HG02642 (cell line): Measurements from ENCODE around the gene KRTAP5-1.

Experiments
- ATAC-seq: cut with Tn5 transposase; IDR thresholded peaks from one replicate; pipeline ENCODE4 v1.9.1; 2021; ENCODE audit warnings: mild to moderate bottlenecking; ENCODE audit not compliant: unreplicated experiment, poor library complexity

Gene KRTAP5-1

GRCh38 chr11:1547467-1548098, 37.5 kb downstream of the KRTAP5-1 start:
- ATAC-seq, result no peak

GRCh38 chr11:1546536-1547466, 38.3 kb downstream of the KRTAP5-1 start:
- ATAC-seq, result no peak

- no peak for ATAC-seq
Observed at GRCh38 chr11:1546077-1546535, 39.0 kb downstream of the KRTAP5-1 start.

GRCh38 chr11:1545432-1545831, 39.7 kb downstream of the KRTAP5-1 start:
- no peak for ATAC-seq

GRCh38 chr11:1544536-1544935, 40.5 kb downstream of the KRTAP5-1 start:
- no peak for ATAC-seq

GRCh38 chr11:1543606-1544263, 41.3 kb downstream of the KRTAP5-1 start:
- no peak for ATAC-seq

GRCh38 chr11:1542267-1542666, 42.8 kb downstream of the KRTAP5-1 start:
- no peak for ATAC-seq

- ATAC-seq, result no peak
Observed at GRCh38 chr11:1541474-1542204, 43.4 kb downstream of the KRTAP5-1 start.

- ATAC-seq, result no peak
Observed at GRCh38 chr11:1540074-1540473, 45.0 kb downstream of the KRTAP5-1 start.

- ATAC-seq, result no peak
Observed at GRCh38 chr11:1538153-1538552, 46.9 kb downstream of the KRTAP5-1 start.

- no peak for ATAC-seq
Observed at GRCh38 chr11:1536065-1536843, 48.8 kb downstream of the KRTAP5-1 start.

GRCh38 chr11:1534682-1535081, 50.4 kb downstream of the KRTAP5-1 start:
- no peak for ATAC-seq
